ENCODE measurements around the gene RELB.

RELB gene

GRCh38 chr19:45047188-45047797, 46.0 kb downstream of the RELB start:
- Histone ChIP-seq H3K27ac (ENCODE audit: low read length) (no peak overlapping the region), H3K27me3 (ENCODE audit: low read depth, low read length) (no peaks in the 10 kb centered on the region), H3K36me3 (ENCODE audit: control insufficient read depth in 1 of 2, insufficient read depth in 2 of 2, low read length in 2 of 2) (peaks cover 31 to 32% of the 10 kb centered on the region in 2 donors), H3K4me3 (ENCODE audit: low read depth in 1 of 2, low read length in 2 of 2) (no peak overlapping the region), H3K4me1 (ENCODE audit: control insufficient read depth in 1 of 2, insufficient read depth in 2 of 2, low read length in 2 of 2) (peaks cover 12 to 41% of the 10 kb centered on the region in 2 donors), H3K9me3 (ENCODE audit: control insufficient read depth in 1 of 2, low read length in 2 of 2) (no peaks in the 10 kb centered on the region)

- Histone ChIP-seq H3K4me3 (ENCODE audit: low read depth in 1 of 2, low read length in 2 of 2) (no peak overlapping the region), H3K4me1 (ENCODE audit: control insufficient read depth in 1 of 2, insufficient read depth in 2 of 2, low read length in 2 of 2) (peaks cover 12 to 42% of the 10 kb centered on the region in 2 donors), H3K27me3 (ENCODE audit: low read depth, low read length) (no peaks in the 10 kb centered on the region), H3K9me3 (ENCODE audit: control insufficient read depth in 1 of 2, low read length in 2 of 2) (no peaks in the 10 kb centered on the region), H3K36me3 (ENCODE audit: control insufficient read depth in 1 of 2, insufficient read depth in 2 of 2, low read length in 2 of 2) (peaks cover 34% of the 10 kb centered on the region in 2 donors), H3K27ac (ENCODE audit: low read length) (no peak overlapping the region)
Observed at GRCh38 chr19:45049073-45049736, 47.9 kb downstream of the RELB start.

DNA sequence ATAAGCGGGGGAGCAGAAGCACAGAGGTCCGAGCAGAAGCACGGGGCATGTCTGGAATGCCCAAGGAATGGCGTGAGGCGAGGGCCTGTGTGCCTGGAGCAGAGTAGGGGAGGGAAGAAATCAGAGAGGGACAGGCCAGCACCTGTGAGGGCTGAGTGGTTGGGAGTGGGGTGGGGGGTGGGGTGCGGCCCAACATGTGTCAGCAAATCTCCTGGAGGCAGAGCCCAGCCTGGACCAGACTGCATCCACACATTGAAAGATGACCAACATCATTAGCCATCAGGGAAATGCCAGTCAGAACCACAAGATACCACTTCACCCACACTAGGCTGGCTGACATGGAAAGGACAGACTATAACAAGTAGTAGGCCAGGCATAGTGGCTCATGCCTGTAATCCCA, 48.8 kb downstream of the RELB start:
- peaks cover 32 to 34% of the 10 kb centered on the region in 2 donors for H3K36me3 ChIP-seq (ENCODE audit: control insufficient read depth in 1 of 2, insufficient read depth in 2 of 2, low read length in 2 of 2)
- no peaks in the 10 kb centered on the region for H3K27me3 ChIP-seq (ENCODE audit: low read depth, low read length)
- no peaks in the 10 kb centered on the region for H3K9me3 ChIP-seq (ENCODE audit: control insufficient read depth in 1 of 2, low read length in 2 of 2)
- H3K4me3 ChIP-seq (ENCODE audit: low read depth in 1 of 2, low read length in 2 of 2) = no peak overlapping the region
- no peak overlapping the region for H3K27ac ChIP-seq (ENCODE audit: low read length)
- H3K4me1 ChIP-seq (ENCODE audit: control insufficient read depth in 1 of 2, insufficient read depth in 2 of 2, low read length in 2 of 2) = peaks cover 12 to 37% of the 10 kb centered on the region in 2 donors

DNA sequence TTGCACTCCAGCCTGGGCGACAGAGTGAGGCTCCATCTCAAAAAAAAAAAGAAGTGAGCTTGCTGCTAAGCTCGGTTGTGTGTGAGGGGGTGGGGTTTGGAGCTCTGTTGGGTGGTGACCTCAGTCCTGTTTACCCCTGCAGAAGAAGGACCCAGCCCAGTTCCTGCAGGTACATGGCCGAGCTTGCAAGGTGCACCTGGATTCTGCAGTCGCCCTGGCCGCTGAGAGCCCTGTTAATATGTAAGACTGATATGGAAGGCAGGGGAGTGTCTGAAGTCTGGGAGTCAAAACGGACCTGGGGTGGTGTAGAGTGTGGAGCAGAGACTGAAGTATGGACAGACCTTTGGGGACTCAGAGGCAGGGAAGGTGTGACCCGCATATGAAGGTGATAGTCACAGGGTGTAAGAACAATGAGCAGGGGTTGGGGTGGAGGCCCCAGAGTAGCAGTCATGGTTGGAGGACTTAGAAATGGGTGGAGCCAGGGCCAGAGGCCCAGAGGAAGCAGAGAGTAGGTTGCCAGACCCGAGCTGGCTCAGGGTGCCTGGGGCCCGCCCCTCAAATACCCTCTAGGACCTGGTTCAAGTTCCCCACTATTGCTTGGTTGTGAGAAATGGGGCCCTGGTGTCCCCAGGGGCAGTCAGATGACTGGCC, 50.8 kb downstream of the RELB start:
- no peak overlapping the region for H3K4me3 ChIP-seq (ENCODE audit: low read depth in 1 of 2, low read length in 2 of 2)
- no peaks in the 10 kb centered on the region for H3K9me3 ChIP-seq (ENCODE audit: control insufficient read depth in 1 of 2, low read length in 2 of 2)
- peaks cover 0 to 21% of the 10 kb centered on the region in 2 donors for H3K4me1 ChIP-seq (ENCODE audit: control insufficient read depth in 1 of 2, insufficient read depth in 2 of 2, low read length in 2 of 2)
- no peaks in the 10 kb centered on the region for H3K27me3 ChIP-seq (ENCODE audit: low read depth, low read length)
- H3K27ac ChIP-seq (ENCODE audit: low read length) = no peak overlapping the region
- H3K36me3 ChIP-seq (ENCODE audit: control insufficient read depth in 1 of 2, insufficient read depth in 2 of 2, low read length in 2 of 2) = peaks cover 35 to 49% of the 10 kb centered on the region in 2 donors

- Histone ChIP-seq H3K27ac (ENCODE audit: low read length) (no peak overlapping the region), H3K36me3 (ENCODE audit: control insufficient read depth in 1 of 2, insufficient read depth in 2 of 2, low read length in 2 of 2) (peaks cover 71 to 94% of the 10 kb centered on the region in 2 donors), H3K9me3 (ENCODE audit: control insufficient read depth in 1 of 2, low read length in 2 of 2) (no peaks in the 10 kb centered on the region), H3K27me3 (ENCODE audit: low read depth, low read length) (no peaks in the 10 kb centered on the region), H3K4me1 (ENCODE audit: control insufficient read depth in 1 of 2, insufficient read depth in 2 of 2, low read length in 2 of 2) (peaks cover 0 to 6% of the 10 kb centered on the region in 2 donors), H3K4me3 (ENCODE audit: low read depth in 1 of 2, low read length in 2 of 2) (no peak overlapping the region)
Observed at GRCh38 chr19:45056831-45057230, 55.6 kb downstream of the RELB start.

DNA sequence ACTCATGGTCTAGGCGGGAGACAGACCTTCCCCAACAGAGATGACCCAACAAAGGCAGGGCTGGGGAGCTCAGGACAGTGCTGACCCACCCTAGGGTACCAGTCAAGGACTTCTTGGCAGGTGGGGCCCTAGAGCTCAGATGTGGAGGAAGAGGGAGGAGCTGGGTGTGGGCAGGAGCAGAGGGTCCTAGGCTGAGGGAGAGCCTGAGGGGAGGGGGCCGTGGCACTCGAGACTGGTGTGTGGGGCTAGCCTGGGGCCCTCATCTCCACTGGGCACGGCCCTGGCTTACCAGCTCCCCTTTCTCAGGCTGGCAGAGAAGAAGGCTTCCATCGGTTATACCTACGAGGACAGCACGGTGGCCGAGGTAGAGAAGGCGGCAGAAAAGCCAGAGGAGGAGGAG, 56.2 kb downstream of the RELB start:
- no peaks in the 10 kb centered on the region for H3K9me3 ChIP-seq (ENCODE audit: control insufficient read depth in 1 of 2, low read length in 2 of 2)
- peaks cover 74 to 93% of the 10 kb centered on the region in 2 donors for H3K36me3 ChIP-seq (ENCODE audit: control insufficient read depth in 1 of 2, insufficient read depth in 2 of 2, low read length in 2 of 2)
- no peak overlapping the region for H3K4me3 ChIP-seq (ENCODE audit: low read depth in 1 of 2, low read length in 2 of 2)
- H3K4me1 ChIP-seq (ENCODE audit: control insufficient read depth in 1 of 2, insufficient read depth in 2 of 2, low read length in 2 of 2) = no peaks in the 10 kb centered on the region
- H3K27ac ChIP-seq (ENCODE audit: low read length) = no peak overlapping the region
- H3K27me3 ChIP-seq (ENCODE audit: low read depth, low read length) = no peaks in the 10 kb centered on the region

GRCh38 chr19:45058622-45059159, 57.4 kb downstream of the RELB start:
- H3K4me3 ChIP-seq (ENCODE audit: low read depth in 1 of 2, low read length in 2 of 2) = no peak overlapping the region
- H3K4me1 ChIP-seq (ENCODE audit: control insufficient read depth in 1 of 2, insufficient read depth in 2 of 2, low read length in 2 of 2) = no peaks in the 10 kb centered on the region
- no peaks in the 10 kb centered on the region for H3K27me3 ChIP-seq (ENCODE audit: low read depth, low read length)
- H3K36me3 ChIP-seq (ENCODE audit: control insufficient read depth in 1 of 2, insufficient read depth in 2 of 2, low read length in 2 of 2) = peaks cover 71 to 93% of the 10 kb centered on the region in 2 donors
- no peak overlapping the region for H3K27ac ChIP-seq (ENCODE audit: low read length)
- H3K9me3 ChIP-seq (ENCODE audit: control insufficient read depth in 1 of 2, low read length in 2 of 2) = no peaks in the 10 kb centered on the region

DNA sequence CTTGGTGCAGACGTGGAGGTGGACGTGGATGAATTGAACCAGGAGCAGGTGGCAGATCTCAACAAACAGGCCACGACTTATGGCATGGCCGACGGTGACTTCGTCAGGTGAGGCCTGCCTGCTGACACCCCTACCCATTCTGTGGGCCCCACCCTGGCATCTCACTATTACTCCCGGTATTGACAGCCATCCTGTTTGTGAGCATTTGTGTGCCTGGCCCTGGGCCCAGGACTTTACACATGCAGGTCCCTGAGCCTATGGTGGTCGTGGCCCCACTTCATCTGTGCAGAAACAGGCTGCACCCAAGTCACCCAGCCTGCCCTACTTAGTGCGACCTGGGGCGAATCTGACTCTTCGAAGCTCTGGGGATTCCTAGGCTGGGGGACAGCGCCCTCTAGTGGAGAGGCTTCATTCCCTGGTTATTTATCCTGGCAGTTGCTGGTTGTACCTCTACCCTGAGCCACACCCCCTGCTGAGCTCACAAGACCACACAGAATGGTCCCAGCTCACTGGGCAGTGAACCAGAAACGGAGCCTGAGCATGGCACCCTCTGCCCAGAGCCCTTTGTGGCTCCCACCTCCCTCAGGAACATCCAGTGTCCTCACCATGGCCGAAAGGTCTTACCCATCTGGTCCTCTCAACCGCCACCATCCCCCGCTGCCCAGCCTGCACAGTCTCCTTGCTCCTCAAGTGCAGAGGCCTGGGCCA, 58.1 kb downstream of the RELB start:
- Histone ChIP-seq H3K4me3 (ENCODE audit: low read depth in 1 of 2, low read length in 2 of 2) (no peak overlapping the region), H3K27me3 (ENCODE audit: low read depth, low read length) (no peaks in the 10 kb centered on the region), H3K9me3 (ENCODE audit: control insufficient read depth in 1 of 2, low read length in 2 of 2) (no peaks in the 10 kb centered on the region), H3K27ac (ENCODE audit: low read length) (no peak overlapping the region), H3K36me3 (ENCODE audit: control insufficient read depth in 1 of 2, insufficient read depth in 2 of 2, low read length in 2 of 2) (peaks cover 70 to 93% of the 10 kb centered on the region in 2 donors), H3K4me1 (ENCODE audit: control insufficient read depth in 1 of 2, insufficient read depth in 2 of 2, low read length in 2 of 2) (no peaks in the 10 kb centered on the region)

- Histone ChIP-seq H3K4me1 (ENCODE audit: control insufficient read depth in 1 of 2, insufficient read depth in 2 of 2, low read length in 2 of 2) (no peaks in the 10 kb centered on the region), H3K4me3 (ENCODE audit: low read depth in 1 of 2, low read length in 2 of 2) (no peak overlapping the region), H3K36me3 (ENCODE audit: control insufficient read depth in 1 of 2, insufficient read depth in 2 of 2, low read length in 2 of 2) (peaks cover 63 to 84% of the 10 kb centered on the region in 2 donors), H3K27ac (ENCODE audit: low read length) (no peak overlapping the region), H3K27me3 (ENCODE audit: low read depth, low read length) (no peaks in the 10 kb centered on the region), H3K9me3 (ENCODE audit: control insufficient read depth in 1 of 2, low read length in 2 of 2) (no peaks in the 10 kb centered on the region)
Observed at GRCh38 chr19:45061965-45062364, 60.7 kb downstream of the RELB start.

- no peak overlapping the region for H3K27ac ChIP-seq (ENCODE audit: low read length)
- H3K4me3 ChIP-seq (ENCODE audit: low read depth in 1 of 2, low read length in 2 of 2) = no peak overlapping the region
- H3K27me3 ChIP-seq (ENCODE audit: low read depth, low read length) = no peaks in the 10 kb centered on the region
- H3K4me1 ChIP-seq (ENCODE audit: control insufficient read depth in 1 of 2, insufficient read depth in 2 of 2, low read length in 2 of 2) = no peaks in the 10 kb centered on the region
- peaks cover 53 to 84% of the 10 kb centered on the region in 2 donors for H3K36me3 ChIP-seq (ENCODE audit: control insufficient read depth in 1 of 2, insufficient read depth in 2 of 2, low read length in 2 of 2)
- no peaks in the 10 kb centered on the region for H3K9me3 ChIP-seq (ENCODE audit: control insufficient read depth in 1 of 2, low read length in 2 of 2)
Observed at GRCh38 chr19:45063851-45064801, 62.9 kb downstream of the RELB start.

Measured in muscle layer of duodenum (tissue), 2 donors.